ENCODE results near the gene LTBP3.

Gene LTBP3

DNA sequence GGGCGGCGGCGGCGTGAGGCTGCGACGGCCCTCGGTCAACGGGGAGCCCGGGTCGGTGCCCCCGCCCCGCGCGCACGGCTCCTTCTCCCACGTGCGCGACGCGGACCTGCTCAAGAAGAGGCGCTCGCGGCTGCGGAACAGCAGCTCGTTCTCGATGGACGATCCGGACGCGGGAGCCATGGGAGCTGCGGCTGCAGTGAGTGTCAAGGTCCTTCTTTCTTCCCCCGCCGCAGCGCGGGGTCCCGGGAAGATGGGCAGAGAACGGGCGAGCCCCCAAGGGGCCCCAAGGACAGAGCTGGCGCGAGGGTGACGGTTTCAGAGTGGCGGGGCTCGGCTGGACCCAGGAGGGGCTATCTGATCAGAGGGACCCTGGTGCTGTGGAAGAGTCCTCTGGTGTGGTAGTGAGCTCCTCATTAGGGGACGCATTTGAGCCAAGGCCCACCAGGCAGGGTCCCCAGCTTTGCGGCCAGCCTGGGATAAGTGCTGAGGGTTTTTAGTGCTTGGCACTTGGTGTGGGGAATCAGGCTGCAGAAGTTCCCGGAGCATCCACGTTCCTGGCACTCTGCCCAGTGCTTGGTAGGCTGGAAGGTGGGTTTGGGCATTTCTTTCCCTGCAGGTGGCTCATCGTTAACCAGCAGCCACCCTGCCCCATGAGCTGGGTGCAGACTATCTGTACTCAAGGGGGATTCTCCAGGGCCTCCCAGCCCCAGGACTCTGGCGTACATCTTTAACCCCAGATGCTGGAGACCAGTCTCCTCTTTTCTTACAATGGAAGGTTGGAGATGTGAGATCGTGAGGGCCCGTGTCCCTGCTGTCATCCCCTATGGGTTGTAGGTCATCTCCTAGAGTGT, 27.5 kb upstream of the LTBP3 start:
- no peak for DNase-seq

DNA sequence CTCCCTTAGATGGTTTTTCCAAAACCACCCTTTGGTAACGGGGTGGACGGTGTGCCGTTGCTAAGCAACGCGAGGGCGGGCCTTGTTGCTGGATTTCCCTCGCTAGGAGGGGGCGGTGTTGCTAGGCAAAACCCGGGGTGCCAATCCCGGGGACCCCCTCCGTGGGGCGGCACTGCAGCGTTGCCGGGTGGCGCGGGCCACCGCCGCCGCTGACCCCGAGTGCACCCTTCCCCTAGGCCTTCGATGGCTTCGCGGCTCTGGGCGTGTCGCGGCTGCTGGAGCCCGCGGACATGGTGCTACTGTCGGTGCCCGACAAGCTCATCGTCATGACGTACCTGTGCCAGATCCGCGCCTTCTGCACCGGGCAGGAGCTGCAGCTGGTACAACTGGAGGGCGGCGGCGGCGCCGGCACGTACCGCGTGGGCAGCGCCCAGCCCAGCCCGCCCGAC, 26.6 kb upstream of the LTBP3 start:
- DNase-seq: no peak

DNA sequence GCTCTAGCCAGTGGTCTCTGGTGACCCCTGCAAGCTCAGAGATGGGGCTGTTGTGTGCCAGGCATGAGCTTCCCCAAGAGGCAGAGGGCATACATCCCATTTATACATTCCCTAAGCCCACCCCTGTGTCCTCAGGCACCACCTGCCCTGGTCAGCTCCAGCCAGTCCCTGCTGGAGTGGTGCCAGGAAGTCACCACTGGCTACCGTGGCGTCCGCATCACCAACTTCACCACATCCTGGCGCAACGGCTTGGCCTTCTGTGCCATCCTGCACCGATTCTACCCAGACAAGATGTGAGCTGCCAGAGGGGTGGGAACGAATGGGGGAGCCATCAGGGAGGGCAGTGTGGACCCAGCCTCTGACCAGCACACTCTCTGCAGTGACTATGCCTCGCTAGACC, 25.9 kb upstream of the LTBP3 start:
- DNase-seq: no peak

DNA sequence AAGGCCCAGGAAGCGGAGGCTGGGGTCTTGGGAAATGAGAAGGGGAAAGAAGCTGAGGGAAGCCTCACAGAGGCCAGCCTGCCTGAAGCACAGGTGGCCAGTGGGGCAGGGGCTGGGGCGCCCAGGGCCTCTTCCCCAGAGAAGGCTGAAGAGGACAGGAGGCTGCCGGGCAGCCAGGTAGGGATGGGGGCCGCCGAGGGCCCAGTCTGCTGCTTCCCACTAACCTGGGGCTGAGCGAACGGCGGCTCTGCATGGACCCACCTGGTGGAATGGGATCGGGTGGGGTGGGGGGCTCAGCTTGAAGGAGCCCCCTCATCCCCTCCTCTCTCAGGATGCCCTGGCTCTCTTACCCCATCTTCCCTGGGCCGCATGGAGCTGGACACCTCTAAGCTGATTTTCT, 25.4 kb upstream of the LTBP3 start:
- no peak for DNase-seq

DNA sequence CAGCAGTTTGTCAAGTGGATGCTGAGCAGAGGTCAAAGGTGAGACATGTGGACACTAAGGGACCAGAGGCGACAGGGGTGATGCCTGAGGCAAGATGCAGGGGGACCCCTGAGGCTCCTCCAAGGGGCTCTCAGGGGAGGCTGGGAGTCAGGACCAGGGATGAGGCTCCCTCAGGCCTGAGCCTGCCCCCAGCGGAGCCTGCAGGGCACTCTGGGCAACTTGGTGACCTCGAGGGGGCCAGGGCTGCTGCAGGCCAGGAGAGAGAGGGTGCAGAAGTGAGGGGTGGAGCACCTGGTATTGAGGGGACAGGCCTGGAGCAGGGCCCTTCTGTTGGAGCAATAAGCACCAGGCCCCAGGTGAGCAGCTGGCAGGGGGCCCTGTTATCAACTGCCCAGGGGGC, 23.8 kb upstream of the LTBP3 start:
- DNase-seq: no peak

DNA sequence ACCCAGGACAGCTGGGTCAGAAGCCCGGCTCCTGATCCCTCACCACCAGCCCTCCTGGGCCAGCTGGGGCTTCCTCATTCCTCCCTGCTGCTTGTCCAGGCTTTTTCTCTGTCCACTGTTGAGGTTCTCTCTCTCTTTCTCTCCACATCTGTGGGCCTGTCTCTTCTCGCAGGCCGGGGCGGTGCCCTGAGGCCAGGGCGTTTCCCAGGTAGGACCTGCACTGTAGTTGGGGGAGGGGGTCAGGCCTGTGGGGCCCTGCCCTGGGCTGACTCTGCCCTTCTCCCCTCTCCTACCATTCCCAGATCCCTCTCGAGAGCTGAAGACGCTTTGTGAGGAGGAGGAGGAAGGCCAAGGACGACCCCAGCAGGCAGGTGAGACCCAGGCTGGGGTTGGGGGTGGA, 22.6 kb upstream of the LTBP3 start:
- DNase-seq: no peak

DNA sequence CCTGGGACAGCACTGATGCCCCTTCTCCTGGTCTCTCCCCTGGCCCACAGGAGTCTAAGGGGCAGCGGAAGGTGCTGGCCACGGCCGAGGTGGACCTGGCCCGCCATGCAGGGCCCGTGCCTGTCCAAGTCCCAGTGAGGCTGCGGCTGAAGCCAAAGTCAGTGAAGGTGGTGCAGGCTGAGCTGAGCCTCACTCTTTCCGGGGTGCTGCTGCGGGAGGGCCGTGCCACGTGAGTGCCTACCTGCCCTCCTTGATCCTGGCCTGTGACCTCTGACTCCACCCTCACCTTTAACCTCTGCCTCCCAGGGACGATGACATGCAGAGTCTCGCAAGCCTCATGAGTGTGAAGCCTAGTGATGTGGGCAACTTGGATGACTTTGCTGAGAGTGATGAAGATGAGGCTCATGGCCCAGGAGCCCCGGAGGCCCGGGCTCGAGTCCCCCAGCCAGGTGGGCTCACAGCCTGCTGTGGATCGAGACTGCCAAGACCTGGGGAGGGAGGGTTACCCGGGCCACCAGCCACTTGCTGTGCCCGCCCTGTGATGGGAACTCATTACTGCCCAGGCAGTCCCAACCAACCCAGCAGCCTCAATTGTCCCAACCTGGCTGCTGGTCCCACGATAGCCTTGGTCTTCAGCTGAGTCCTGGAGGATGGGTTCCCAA, 22.0 kb upstream of the LTBP3 start:
- no peak for DNase-seq

DNA sequence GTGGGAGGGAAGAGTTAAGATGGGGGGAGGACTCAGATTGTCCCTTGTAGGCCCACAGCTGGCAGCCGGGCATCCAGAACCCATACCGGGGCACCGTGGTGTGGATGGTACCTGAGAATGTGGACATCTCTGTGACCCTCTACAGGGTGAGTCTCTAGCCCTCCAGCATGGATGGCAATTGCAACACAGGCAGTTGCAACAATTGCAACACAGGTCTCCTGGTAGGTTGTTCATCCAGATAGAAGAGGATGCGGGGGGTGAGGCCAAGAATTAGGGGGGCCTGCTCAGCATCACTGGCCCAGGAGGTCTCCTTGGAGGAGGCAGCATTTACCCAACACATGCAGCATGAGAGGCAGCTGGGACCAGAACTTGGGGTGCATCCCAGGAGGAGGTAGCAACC, 21.1 kb upstream of the LTBP3 start:
- no peak for DNase-seq

DNA sequence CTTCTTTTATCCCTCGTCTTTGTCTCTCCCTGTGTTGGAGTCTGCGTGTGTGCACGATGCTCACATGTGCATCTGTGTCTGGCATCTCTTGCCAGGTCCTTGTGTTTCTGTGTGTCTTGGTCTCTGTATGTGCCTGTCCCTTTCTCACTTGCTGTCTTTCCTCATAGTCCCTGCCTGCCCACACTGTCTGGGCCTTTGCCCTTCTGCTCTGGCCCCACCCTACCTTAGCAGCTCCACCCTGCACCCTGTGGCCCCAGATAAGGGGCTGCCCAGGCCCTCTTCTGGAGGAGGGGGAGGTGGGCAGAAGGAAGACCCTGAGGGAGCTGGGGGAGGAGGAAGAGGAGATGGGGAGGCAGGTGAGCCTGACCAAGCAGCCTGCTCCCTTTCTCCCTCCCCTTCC, 20.5 kb upstream of the LTBP3 start:
- no peak for DNase-seq

DNA sequence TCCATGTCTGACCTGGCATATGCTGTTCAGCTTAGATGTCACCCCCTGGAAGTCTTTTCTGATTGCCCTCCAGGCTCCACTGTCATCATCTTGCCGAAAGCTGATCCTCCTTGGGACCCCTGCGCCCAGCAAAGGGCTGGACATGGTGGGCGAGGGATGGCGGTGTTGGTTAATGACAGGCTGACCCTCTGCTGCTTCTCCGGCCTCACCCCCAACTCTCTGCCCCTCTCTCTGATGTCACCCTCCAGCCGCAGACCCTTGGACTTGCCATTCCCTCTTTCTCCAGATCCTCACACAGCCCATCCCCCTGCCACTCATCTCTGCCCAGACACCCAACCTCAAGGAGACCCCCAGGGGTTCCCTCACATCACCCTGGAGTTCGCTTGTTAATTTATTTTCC, 20.0 kb upstream of the LTBP3 start:
- DNase-seq: no peak

DNA sequence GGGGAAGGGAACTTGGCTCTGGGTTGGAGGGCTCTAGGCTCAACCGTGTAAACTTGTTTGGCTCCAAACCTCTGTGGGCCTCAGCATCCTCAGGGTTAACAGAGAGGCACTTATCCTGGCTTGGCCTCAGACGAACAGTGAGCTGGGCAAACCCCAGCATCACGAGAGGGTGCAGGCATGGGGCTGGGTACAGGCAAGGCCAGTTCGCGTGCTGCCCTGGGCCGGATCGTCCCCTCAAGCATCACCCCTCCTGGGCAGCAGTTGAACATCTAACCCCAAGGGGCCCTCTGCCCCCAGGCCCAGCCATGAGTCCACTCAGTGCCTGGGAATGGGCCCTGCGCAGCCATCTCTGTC, 19.6 kb upstream of the LTBP3 start:
- DNase-seq: no peak

DNA sequence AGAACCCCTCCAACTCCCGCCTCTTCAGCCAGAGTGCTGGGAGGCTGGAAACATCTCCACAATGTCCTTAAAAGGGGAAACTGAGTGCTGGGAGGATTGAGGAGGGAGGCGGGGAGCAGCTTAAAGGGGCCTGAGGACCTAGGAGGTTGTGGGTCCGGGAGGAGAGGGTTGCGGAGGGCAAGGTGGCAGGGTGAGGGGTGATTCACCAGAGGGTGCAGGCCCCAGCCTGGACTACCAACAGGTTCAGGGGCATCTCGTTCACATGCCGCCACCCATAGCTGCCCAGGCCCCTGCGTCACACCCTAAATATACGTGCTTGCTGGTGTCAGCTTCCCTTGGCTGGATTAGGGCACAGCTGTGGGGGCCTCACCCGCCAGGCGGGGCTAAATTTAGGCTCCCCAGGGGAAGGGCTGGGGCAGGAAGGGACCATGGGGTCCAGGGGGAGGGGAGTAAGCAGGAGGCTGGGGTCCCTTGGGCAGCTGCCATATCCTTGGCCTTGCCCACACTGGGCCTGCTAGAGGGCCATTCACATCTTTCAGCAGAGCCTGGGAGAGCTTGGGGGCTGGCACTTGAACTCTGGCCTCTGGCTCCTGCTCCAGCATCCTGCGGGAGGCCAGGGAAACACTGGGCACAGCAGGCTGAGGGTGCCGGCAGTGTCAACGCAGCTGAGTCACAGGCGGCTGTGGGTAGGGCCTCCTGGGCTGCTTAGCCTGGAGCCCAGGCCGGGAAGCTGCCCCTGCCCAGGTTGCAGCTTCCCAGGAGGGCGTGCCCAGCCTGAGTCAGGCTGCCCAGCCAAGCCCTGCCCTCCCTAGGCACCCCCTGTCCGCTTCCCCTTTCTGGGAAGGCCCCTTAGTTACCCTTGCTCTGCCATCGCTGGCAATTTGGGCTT, 19.0 kb upstream of the LTBP3 start:
- DNase-seq: peak; percentile 35 to 76

DNA sequence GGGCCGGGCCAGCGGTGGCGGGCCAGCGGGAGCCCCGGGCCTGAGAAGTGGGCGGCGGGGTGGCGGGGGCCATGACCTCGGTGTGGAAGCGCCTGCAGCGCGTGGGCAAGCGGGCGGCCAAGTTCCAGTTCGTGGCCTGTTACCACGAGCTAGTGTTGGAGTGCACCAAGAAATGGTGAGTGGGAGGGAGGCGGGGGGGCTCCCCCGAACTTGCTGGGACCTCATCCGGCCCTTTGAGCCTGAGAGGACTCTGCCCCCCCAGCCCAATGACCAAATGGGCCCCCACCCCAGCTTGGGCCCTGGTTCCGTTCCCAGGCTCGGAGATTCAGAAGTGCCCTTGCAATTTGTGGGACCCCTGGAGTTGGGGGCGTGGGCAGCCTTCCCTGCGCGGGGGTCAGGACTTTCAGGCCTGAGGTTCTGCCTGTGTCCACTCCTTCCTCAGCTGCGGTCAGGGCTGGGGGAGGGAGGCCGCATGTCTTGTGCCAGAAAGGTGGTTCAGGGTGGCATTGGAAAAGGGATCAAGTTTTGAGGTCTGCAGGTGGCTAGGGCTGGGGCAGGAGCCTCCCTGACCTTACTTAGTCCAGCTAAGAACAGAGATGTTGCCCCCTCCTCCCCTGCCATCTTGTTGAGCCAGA, 18.2 kb upstream of the LTBP3 start:
- no peak for DNase-seq

DNA sequence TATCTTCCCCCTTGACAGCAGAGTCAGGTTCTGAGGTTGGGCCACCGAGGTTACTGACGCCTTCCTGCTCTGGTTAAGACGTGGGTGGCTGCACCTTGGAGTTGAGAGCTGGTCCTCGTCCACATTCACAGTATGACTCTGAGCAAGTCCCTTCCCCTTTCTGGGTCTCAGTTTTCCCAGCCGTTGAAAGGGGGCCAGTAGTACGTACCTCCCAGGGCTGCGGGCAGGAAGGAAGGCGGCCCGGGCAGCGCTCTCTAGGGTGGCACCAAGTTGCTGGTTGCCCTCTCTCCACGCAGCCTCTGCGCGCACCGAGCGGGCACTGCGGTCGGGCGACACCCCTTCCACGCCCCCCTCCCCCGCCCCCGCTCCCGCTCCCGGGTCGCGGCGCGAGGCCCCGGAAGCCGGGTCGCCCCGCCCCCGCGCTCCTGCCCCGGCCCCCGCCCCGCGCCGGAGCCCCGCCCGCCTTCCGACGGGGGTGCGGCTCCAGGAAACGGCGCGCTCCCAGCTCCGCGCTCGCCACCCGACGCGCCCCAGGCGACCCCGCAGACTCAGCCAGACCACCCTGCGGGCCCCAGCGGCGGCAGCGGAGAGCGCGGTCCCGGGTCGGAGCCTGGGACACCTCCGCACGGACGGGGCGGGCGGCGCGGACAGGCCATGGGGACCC, 17.5 kb upstream of the LTBP3 start, which contains the start of gene EHBP1L1:
Gene EHBP1L1, plus strand, starts transcription at position 486 of the 664 bp plus-strand sequence. CDS start 250 bp downstream, outside the sequence.
- DNase-seq: peak; percentile 84 to 86

DNA sequence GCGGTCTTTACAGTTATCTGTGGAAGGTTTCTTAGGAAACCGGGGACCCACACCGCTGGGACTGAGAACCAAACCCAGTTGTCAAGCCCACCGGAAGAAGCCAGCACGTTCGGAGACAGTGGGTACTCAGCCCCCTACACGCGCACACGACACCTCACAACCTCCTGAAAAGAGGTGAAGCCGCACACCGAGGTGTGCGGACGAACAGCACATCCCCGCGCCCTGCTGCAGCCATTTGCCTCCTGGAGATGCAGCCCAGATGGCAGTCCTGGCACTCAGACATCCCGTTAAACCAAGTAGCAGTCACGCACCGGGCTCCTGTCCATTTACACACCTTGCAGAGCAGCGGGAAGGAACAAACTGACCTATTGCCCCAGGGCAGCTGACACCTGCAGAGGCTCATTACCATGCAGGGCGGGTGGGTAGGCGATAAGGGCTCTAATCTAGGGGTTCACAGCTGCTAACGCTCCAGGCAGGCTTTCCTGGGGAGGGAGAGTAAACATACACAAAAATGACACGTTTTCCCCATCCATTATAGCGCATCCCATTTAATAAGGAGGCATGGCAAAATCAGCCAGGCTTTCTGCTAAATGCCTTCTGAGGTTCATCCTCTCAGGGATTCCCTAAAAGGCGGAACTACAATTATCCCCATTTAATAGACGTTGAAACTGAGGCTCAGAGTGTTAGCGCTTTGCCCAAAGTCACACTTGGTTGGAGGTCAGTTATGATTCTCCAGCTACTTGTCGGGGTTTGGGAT, 16.8 kb upstream of the LTBP3 start:
- DNase-seq: peak in 1 of 2 donors; percentile 40

DNA sequence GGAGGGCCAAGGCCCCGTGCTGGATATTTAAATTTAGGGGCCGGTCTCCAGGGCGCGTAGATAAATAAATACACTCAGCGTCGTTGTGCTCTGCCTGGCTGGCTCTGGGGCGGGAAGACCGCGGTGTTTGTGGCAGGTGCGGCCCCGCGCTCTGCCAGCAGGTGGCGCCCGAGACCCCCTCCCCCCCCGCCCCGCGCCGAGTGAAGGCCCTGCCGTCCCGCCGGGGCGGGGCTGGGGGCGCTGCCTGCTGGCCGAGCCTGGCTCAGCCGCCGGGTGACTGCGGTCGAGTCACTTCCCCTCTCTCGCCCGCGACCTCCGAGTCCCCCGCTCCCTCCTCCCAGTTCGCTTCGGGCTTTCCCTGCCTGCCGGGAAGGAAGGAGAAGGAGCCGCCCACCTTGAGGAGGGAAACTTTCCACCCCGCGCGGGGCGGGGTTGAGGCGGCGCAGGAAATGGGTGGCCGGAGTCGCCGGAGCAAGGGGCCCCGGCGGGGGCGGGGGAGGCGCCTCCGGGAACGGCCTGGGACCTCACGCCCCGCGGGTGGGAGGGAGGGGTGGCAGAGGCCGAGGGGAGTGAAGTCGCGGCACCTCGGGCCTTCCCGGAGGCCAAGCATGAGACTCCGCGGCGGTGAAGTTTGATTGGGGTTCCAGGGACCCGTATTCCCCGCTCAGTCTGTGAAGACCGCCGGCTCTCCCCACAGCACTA, 16.1 kb upstream of the LTBP3 start:
- peak; percentile 94 for DNase-seq

DNA sequence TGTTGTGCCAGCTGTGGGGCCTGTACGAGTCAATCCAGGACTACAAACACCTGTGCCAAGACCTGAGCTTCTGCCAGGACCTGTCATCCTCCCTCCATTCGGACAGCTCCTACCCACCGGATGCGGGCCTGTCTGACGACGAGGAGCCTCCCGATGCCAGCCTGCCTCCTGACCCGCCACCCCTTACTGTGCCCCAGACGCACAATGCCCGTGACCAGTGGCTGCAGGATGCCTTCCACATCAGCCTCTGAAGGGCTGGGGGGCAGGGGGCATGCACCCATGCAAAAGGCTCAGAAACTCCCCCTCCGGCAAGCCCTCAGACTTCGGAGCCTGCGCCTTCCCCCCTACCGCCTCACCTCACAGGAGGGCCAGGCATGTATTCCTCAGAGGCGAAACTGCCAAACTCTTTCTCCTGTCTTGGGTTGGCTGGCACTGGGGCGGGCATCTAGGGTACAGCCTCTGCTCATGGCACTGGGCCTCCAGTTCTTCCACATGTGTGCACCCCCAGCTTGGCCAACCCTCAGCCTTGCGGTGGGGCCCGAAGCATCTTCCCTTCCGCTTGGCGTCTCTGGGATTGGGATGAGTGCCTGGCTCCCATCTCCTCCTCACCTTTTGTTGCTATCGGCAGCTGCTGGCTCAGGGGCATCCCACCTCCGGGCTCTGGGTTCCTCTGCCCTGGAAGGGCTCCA, 15.4 kb upstream of the LTBP3 start:
- no peak for DNase-seq

DNA sequence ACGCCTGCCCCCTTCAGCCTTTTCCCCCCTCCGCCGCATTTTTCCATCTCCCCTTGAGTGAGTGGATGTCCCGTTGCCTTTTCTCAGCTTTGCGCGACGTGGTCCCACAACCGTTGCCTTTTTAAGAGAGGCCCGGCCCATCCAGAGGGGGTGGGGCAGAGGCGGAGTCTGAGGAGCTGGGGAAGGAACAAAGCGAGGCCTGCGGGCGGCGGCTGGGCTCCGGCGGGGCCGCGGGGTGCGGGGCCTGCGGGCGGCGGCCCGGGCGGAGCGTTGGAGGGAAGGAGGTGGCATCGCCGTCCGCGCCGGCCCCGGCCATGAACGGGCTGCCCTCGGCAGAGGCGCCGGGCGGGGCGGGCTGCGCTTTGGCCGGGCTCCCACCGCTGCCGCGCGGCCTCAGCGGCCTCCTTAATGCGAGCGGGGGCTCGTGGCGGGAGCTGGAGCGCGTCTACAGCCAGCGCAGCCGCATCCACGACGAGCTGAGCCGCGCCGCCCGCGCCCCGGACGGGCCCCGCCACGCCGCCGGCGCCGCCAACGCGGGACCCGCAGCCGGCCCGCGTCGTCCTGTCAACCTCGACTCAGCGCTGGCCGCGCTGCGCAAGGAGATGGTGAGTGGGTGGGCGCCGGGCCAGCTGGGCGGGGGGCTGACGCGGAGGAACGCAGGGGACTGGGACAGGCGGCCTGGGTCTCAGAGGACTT, 14.3 kb upstream of the LTBP3 start, which contains the start of gene FAM89B:
Gene FAM89B, plus strand, starts transcription at position 183 of the 696 bp plus-strand sequence. Its CDS starts 132 bp downstream, at position 315.
- DNase-seq: peak; percentile 89 to 91

DNA sequence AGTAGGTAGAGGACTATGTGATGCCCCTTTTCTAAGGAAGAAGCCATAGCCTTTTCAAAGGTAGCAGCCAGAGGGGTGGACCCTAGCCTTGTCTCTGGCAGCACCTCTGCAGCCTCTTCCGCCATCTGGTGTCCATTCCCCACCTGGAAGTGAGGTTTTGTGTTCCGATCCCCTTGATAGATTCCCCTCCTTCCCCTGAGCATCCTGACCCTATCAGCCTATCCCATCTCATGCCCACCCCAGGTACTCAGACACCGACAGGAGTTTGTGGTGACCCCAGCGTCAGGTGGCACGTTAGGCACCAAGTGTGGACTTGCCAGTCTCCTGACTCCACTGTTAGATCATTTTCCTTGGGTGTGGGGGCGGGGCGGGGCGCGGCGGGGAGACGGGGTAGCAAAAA, 13.8 kb upstream of the LTBP3 start:
- no peak for DNase-seq
